ENCODE results near the gene CMPK2. TPM values are rescaled to one million over a fixed set of nuclear protein-coding genes. Genes with fewer than 3 reads are reported as not detected.

CMPK2 gene
- total and polyA plus RNA-seq, 9 of the 15 experiments (the other 6 are each of a cell fraction or from before 2014, with no cell fraction given): 2.6 to 10.5 (median 5.0) TPM

DNA sequence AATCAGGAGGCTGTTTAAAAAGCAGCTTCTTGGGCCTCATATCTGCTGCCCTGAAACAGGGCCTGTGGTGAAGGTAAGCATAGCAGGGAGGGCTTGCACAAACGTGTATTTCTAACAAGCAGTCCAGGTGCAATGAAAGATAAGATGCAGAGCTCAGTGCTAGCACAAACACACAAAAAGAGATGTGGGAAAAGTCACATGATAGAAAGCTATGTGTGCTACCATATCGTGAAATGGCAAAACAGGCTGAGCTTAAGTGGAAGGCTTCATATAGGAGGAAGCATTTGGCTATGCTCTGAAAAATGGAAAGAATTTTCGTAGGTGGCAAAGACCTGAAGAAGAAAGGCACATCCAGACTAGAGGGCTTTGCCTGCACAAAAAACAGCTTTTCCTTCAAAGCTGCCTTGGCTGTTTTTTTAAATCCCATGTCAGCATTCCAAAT, 22.1 kb upstream of the CMPK2 start (continued):
- TF ChIP-seq, protein P1, sequence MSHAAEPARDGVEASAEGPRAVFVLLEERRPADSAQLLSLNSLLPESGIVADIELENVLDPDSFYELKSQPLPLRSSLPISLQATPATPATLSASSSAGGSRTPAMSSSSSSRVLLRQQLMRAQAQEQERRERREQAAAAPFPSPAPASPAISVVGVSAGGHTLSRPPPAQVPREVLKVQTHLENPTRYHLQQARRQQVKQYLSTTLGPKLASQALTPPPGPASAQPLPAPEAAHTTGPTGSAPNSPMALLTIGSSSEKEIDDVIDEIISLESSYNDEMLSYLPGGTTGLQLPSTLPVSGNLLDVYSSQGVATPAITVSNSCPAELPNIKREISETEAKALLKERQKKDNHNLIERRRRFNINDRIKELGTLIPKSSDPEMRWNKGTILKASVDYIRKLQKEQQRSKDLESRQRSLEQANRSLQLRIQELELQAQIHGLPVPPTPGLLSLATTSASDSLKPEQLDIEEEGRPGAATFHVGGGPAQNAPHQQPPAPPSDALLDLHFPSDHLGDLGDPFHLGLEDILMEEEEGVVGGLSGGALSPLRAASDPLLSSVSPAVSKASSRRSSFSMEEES (CRISPR knock-in tag; IDR thresholded peaks at IDR 0.05): peak; percentile 96
- no peak for TF ChIP-seq MEF2D (tag; conservative IDR thresholded peaks at IDR 0.05; ENCODE audit: low read depth)
- no peak for TF ChIP-seq PRMT5 (CRISPR knock-in tag; IDR thresholded peaks at IDR 0.05)
- TF ChIP-seq, protein P2, sequence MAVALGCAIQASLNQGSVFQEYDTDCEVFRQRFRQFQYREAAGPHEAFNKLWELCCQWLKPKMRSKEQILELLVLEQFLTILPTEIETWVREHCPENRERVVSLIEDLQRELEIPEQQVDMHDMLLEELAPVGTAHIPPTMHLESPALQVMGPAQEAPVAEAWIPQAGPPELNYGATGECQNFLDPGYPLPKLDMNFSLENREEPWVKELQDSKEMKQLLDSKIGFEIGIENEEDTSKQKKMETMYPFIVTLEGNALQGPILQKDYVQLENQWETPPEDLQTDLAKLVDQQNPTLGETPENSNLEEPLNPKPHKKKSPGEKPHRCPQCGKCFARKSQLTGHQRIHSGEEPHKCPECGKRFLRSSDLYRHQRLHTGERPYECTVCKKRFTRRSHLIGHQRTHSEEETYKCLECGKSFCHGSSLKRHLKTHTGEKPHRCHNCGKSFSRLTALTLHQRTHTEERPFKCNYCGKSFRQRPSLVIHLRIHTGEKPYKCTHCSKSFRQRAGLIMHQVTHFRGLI (CRISPR knock-in tag; IDR thresholded peaks at IDR 0.05): peak; percentile 71; the same call in 1 of the 2 replicates
- TF ChIP-seq ZKSCAN3 (CRISPR knock-in tag; IDR thresholded peaks at IDR 0.05): no peak
- no peak for TF ChIP-seq HDAC8 (tag; IDR thresholded peaks at IDR 0.05)
- no peak for TF ChIP-seq MCM5 (IDR thresholded peaks at IDR 0.05; ENCODE audit: low read depth)
- peak; percentile 80 for TF ChIP-seq LEF1 (IDR thresholded peaks at IDR 0.05)
- TF ChIP-seq NR3C1 (CRISPR knock-in tag; IDR thresholded peaks at IDR 0.05): no peak
- TF ChIP-seq ARNT (IDR thresholded peaks at IDR 0.05): peak in 1 of 2 experiments; percentile 64; a peak in 1 of 4 replicates
- peak; percentile 40; the same call in 1 of the 2 replicates for TF ChIP-seq GMEB1 (CRISPR knock-in tag; IDR thresholded peaks at IDR 0.05)
- no peak for TF ChIP-seq IRF9 (tag; IDR thresholded peaks at IDR 0.05)
- peak; percentile 64 for TF ChIP-seq HMGN3 (IDR thresholded peaks at IDR 0.05; ENCODE audit: borderline replicate concordance, extremely low read depth, insufficient read length, low read depth, low read length)
- 0 out of 2 replicates have a peak, but pooled peaks have one; percentile 12 for TF ChIP-seq SPI1 (IDR thresholded peaks at IDR 0.05; ENCODE audit: borderline replicate concordance, low read depth, low read length)
- TF ChIP-seq FOXM1 (IDR thresholded peaks at IDR 0.05; ENCODE audit: low read depth): peak; percentile 83
- no peak for TF ChIP-seq FOXM1 (CRISPR knock-in tag; IDR thresholded peaks at IDR 0.05; ENCODE audit: low read depth)
- 0 out of 2 replicates have a peak, but pooled peaks have one; percentile 30 for TF ChIP-seq TCFL5 (CRISPR knock-in tag; conservative IDR thresholded peaks at IDR 0.05)
- TF ChIP-seq RREB1 (CRISPR knock-in tag; IDR thresholded peaks at IDR 0.05): peak; percentile 48; the same call in 1 of the 2 replicates

All from K562 (cell line).